Heart left ventricle (tissue), 13 donors: ENCODE data around the gene ZNF148.

Experiments used
- CTCF ChIP-seq, 12 donors: fragments of 200-600 bp; sonication (generic) in 4 of 12; IDR thresholded peaks; one replicate each; pipeline versions ENCODE4 v1.5.0 to v1.8.0; 2018 to 2022; ENCODE audit warnings: antibody characterized with exemption in 12 of 12, mild to moderate bottlenecking in 5 of 12
- POLR2A ChIP-seq, 2 donors: fragments of 450-650 bp; IDR thresholded peaks; one replicate each; pipeline ENCODE4 v1.6.1; 2017; ENCODE audit warnings: antibody characterized with exemption in 2 of 2, mild to moderate bottlenecking in 2 of 2, moderate library complexity in 2 of 2
- donor health status: ischemic (EF 13 %, LVEDD 7.1; RV severe dilation, severe dysfunction).
- donor health status: DM: no; HTN: yes; CAD: no.
- donor health status: DM: no; HTN: no; CAD: no.
- donor health status: ischemic (EF 25% LVEDD 6.9; RV normal size, moderate dysfunction).
- donor health status: ischemic (EF 25% LVEDD 5.7; RV mildly dilated, moderate dysfunction).
- donor health status: ischemic (EF 35%, LVEDD 5.7; RV mildly dilated, moderate dysfunction).
- donor health status: nonischemic (EF 11% LVEDD 7.7; RV severe dilation, severe dysfunction).
- donor health status: DM: yes; HTN: yes; CAD: no.
- donor health status: PGD.
- donor health status: ischemic (EF 29% LVEDD 5.4; RV normal size, mild dysfunction).
- donor health status: nonischemic (EF 23%, LVEDD 6.1; RV moderate dilation, normal function).

GRCh38 chr3:125334675-125335560, 40.2 kb downstream of the ZNF148 start:
- TF ChIP-seq CTCF (IDR thresholded peaks at IDR 0.05), result no peak
- TF ChIP-seq POLR2A (IDR thresholded peaks at IDR 0.05), result no peak
